Astrocyte (in vitro differentiated cells and primary cell): ENCODE measurements around the gene ANO2. TPM values are rescaled to one million over a fixed set of nuclear protein-coding genes. Genes with fewer than 3 reads are reported as not detected.

Experiments
- DNase-seq: peaks from one replicate; pipeline ENCODE4 v3.0.0-alpha.2; 2010; ENCODE audit warnings: low read depth
- FAIRE-seq: peaks from 2 replicates; lab custom pipeline; 2011; peaks lifted over from hg19 to GRCh38; lab: Jason Lieb, UNC
- H2AFZ ChIP-seq: 2 replicates; pipeline ENCODE4 v1.6.0; 2012; ENCODE audit warnings: low read depth, low read length, inconsistent platforms
- H3K27ac ChIP-seq: 2 replicates; pipeline ENCODE4 v1.5.1; 2011; ENCODE audit warnings: low read depth, low read length, inconsistent platforms
- H3K27me3 ChIP-seq: 2 replicates; pipeline ENCODE4 v1.6.0; 2011; ENCODE audit warnings: low read length, inconsistent platforms; ENCODE audit not compliant: insufficient read depth
- H3K36me3 ChIP-seq: 2 replicates; pipeline ENCODE4 v1.5.1; 2011; ENCODE audit warnings: low read length, inconsistent platforms; ENCODE audit not compliant: insufficient read depth
- H3K4me1 ChIP-seq: 2 replicates; pipeline ENCODE4 v1.5.1; 2011; ENCODE audit warnings: low read length, inconsistent platforms; ENCODE audit not compliant: insufficient read depth
- H3K4me2 ChIP-seq: 2 replicates; pipeline ENCODE4 v1.6.0; 2012; ENCODE audit warnings: low read length, inconsistent platforms
- H3K4me3 ChIP-seq: 2 replicates; pipeline ENCODE4 v1.5.1; 2011; ENCODE audit warnings: low read depth, mild to moderate bottlenecking, low read length, inconsistent platforms; ENCODE audit not compliant: insufficient read depth
- H3K79me2 ChIP-seq: 2 replicates; pipeline ENCODE4 v1.6.0; 2012; ENCODE audit warnings: mild to moderate bottlenecking, low read length, inconsistent platforms; ENCODE audit not compliant: insufficient read depth
- H3K9ac ChIP-seq: 2 replicates; pipeline ENCODE4 v1.6.0; 2012; ENCODE audit warnings: mild to moderate bottlenecking, low read length, inconsistent platforms
- H3K9me3 ChIP-seq: 2 replicates; pipeline ENCODE4 v1.5.1; 2012; ENCODE audit warnings: low read depth, mild to moderate bottlenecking, low read length, inconsistent platforms; ENCODE audit not compliant: insufficient read depth
- H4K20me1 ChIP-seq: 2 replicates; pipeline ENCODE4 v1.6.0; 2012; ENCODE audit warnings: low read length, inconsistent platforms; ENCODE audit not compliant: insufficient read depth
- H3K27ac Mint-ChIP-seq: one replicate; pipeline ENCODE4 v1.8.0; 2021; ENCODE audit warnings: mild to moderate bottlenecking, mixed read lengths; ENCODE audit not compliant: unreplicated experiment
- H3K27me3 Mint-ChIP-seq: one replicate; pipeline ENCODE4 v1.8.0; 2021; ENCODE audit warnings: low read depth, mixed read lengths; ENCODE audit not compliant: unreplicated experiment
- H3K36me3 Mint-ChIP-seq: one replicate; pipeline ENCODE4 v1.8.0; 2021; ENCODE audit warnings: low read depth, mixed read lengths; ENCODE audit not compliant: unreplicated experiment
- H3K4me1 Mint-ChIP-seq: one replicate; pipeline ENCODE4 v1.8.0; 2021; ENCODE audit warnings: low read depth, mixed read lengths; ENCODE audit not compliant: unreplicated experiment
- H3K4me3 Mint-ChIP-seq: one replicate; pipeline ENCODE4 v1.8.0; 2021; ENCODE audit warnings: mild to moderate bottlenecking, moderate library complexity, mixed read lengths; ENCODE audit not compliant: unreplicated experiment
- H3K9me3 Mint-ChIP-seq: one replicate; pipeline ENCODE4 v1.8.0; 2021; ENCODE audit warnings: mild to moderate bottlenecking, mixed read lengths; ENCODE audit not compliant: unreplicated experiment
- CTCF ChIP-seq: IDR thresholded peaks from 2 replicates; pipeline ENCODE4 v1.5.1; 2011; ENCODE audit warnings: low read depth, mild to moderate bottlenecking, inconsistent platforms, low read length, moderate library complexity; ENCODE audit not compliant: insufficient read depth
- EZH2 ChIP-seq: IDR thresholded peaks from 2 replicates; pipeline ENCODE4 v1.6.1; 2012; ENCODE audit warnings: mild to moderate bottlenecking, low read length, inconsistent platforms; ENCODE audit not compliant: insufficient read depth
- total RNA-seq: library from RNA; stranded (reverse); gene quantifications from 2 replicates; pipeline ENCODE4 v1.2.1, GENCODE V29; 2021

Gene ANO2
- total RNA-seq, 1 donor from 2014 or later, result 0.93 TPM

DNA sequence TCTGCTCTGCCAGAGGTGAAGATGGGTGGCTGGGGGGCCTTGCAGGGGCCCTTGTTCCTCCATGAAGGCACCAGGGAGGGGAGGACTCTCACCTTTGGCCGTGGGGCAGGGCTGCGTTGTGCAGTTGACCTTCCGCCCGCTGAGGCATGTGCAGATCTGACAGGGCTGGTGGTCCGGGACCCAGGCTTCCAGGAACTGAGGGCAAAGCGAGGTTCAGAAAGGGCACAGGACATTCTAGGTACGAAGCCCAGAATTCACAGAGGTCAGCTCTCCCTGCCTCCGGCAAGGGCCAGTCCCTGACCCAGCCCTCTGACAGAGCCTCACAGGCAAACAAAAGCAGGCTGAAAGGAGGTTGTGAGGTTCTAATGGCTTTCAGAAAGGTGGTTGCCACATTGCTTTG is 40.4 kb upstream of the ANO2 start:
- DNase-seq (no peak), FAIRE-seq (no peak)
- Mint-ChIP-seq H3K27ac (no peak overlapping the region), H3K4me3 (no peak overlapping the region), H3K4me1 (no peaks in the 10 kb centered on the region), H3K27me3 (peaks cover 4% of the 10 kb centered on the region), H3K9me3 (no peaks in the 10 kb centered on the region), H3K36me3 (no peaks in the 10 kb centered on the region)
- Histone ChIP-seq H3K36me3 (no peaks in the 10 kb centered on the region), H3K27me3 (peaks cover 12% of the 10 kb centered on the region), H2AFZ (no peak overlapping the region), H3K9ac (no peak overlapping the region), H4K20me1 (no peaks in the 10 kb centered on the region), H3K9me3 (no peaks in the 10 kb centered on the region), H3K79me2 (no peaks in the 10 kb centered on the region), H3K27ac (no peak overlapping the region), H3K4me1 (no peaks in the 10 kb centered on the region), H3K4me2 (no peak overlapping the region), H3K4me3 (no peak overlapping the region)
- TF ChIP-seq CTCF (no peak), EZH2 (no peak)

GRCh38 chr12:5984873-5985272 is 39.8 kb upstream of the ANO2 start:
- H3K9me3 Mint-ChIP-seq, result peaks cover 2% of the 10 kb centered on the region
- TF ChIP-seq CTCF, result no peak
- TF ChIP-seq EZH2, result no peak
- H3K27ac Mint-ChIP-seq, result no peak overlapping the region
- H3K36me3 Mint-ChIP-seq, result no peaks in the 10 kb centered on the region
- H2AFZ ChIP-seq, result no peak overlapping the region
- no peak for DNase-seq
- no peak overlapping the region for H3K4me2 ChIP-seq
- H3K9me3 ChIP-seq, result no peaks in the 10 kb centered on the region
- no peaks in the 10 kb centered on the region for H3K79me2 ChIP-seq
- H3K27me3 ChIP-seq, result peaks cover 12% of the 10 kb centered on the region
- peaks cover 7% of the 10 kb centered on the region for H3K27me3 Mint-ChIP-seq
- no peaks in the 10 kb centered on the region for H3K36me3 ChIP-seq
- no peak overlapping the region for H3K4me3 ChIP-seq
- no peak overlapping the region for H3K4me3 Mint-ChIP-seq
- no peaks in the 10 kb centered on the region for H4K20me1 ChIP-seq
- no peak for FAIRE-seq
- no peak overlapping the region for H3K9ac ChIP-seq
- H3K4me1 Mint-ChIP-seq, result no peaks in the 10 kb centered on the region
- no peaks in the 10 kb centered on the region for H3K4me1 ChIP-seq
- no peak overlapping the region for H3K27ac ChIP-seq

DNA sequence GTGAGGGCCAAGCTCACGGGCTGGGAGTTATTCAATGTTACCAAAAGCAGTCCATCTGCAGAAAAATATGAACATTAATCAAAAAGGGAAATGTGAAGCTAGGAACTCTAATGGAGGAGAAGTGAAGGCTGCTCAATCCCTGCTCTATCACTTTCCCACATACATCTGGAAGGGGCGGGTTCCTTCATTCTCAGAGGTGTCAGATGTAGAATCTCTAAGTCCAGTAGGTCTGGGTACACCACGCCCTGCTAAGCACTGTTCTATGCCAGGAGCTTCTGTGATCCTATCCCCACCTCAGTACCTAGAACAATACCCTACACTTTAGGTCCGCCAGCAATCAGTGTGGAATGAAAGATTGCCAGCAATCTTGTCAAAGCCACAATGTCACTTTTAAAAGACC is 37.0 kb upstream of the ANO2 start:
- FAIRE-seq (no peak), DNase-seq (no peak)
- peaks cover 12% of the 10 kb centered on the region for H3K27me3 ChIP-seq

More for the DNA sequence above, 37.0 kb upstream of the ANO2 start:
- Histone ChIP-seq H3K36me3 (no peaks in the 10 kb centered on the region), H3K27ac (no peak overlapping the region), H2AFZ (no peak overlapping the region), H3K79me2 (no peaks in the 10 kb centered on the region), H4K20me1 (no peaks in the 10 kb centered on the region), H3K9me3 (no peaks in the 10 kb centered on the region), H3K9ac (no peak overlapping the region), H3K4me1 (no peaks in the 10 kb centered on the region), H3K4me2 (no peak overlapping the region), H3K4me3 (no peak overlapping the region)
- Mint-ChIP-seq H3K27me3 (peaks cover 7% of the 10 kb centered on the region), H3K27ac (no peak overlapping the region), H3K9me3 (peaks cover 2% of the 10 kb centered on the region), H3K4me3 (no peak overlapping the region), H3K36me3 (no peaks in the 10 kb centered on the region), H3K4me1 (no peaks in the 10 kb centered on the region)
- no peak for TF ChIP-seq CTCF
- TF ChIP-seq EZH2, result no peak
